NCI-H1436 treated with DMSO at 0.1 percent for 48 hours (cell line): ENCODE results near the gene CISD3.

Experiments
- DNase-seq: peaks from one replicate; lab custom pipeline; 2025; lab: John Stamatoyannopoulos, UW

The CISD3 gene

GRCh38 chr17:38745545-38745944, 15.4 kb downstream of the CISD3 start:
- peak; percentile 68 for DNase-seq

GRCh38 chr17:38746004-38746848, 16.1 kb downstream of the CISD3 start:
- no peak for DNase-seq

- DNase-seq, result no peak
These were observed 16.8 kb downstream of the CISD3 start for GRCh38 chr17:38746849-38747462.

GRCh38 chr17:38747463-38748148, 17.5 kb downstream of the CISD3 start:
- no peak for DNase-seq

GRCh38 chr17:38748149-38748891, 18.2 kb downstream of the CISD3 start, which contains the start of gene PCGF2:
Gene PCGF2, minus strand, starts transcription at chr17:38748336. Its CDS starts 7,934 bp downstream, at chr17:38740402.
- peak; percentile 77 for DNase-seq

GRCh38 chr17:38748892-38749222, 18.7 kb downstream of the CISD3 start:
- DNase-seq, result no peak

GRCh38 chr17:38749223-38750043, 19.3 kb downstream of the CISD3 start:
- DNase-seq, result no peak

GRCh38 chr17:38750044-38750311, 19.8 kb downstream of the CISD3 start:
- no peak for DNase-seq

GRCh38 chr17:38750312-38751121, 20.4 kb downstream of the CISD3 start:
- DNase-seq, result peak; percentile 61

- no peak for DNase-seq
These were observed 21.1 kb downstream of the CISD3 start for GRCh38 chr17:38751144-38751807.

- no peak for DNase-seq
These were observed 21.7 kb downstream of the CISD3 start for GRCh38 chr17:38751808-38752307.

GRCh38 chr17:38752308-38753070, 22.3 kb downstream of the CISD3 start, which contains the start of gene PSMB3:
Gene PSMB3, plus strand, starts transcription at chr17:38752741. Its CDS starts 86 bp downstream, at chr17:38752827.
- peak; percentile 99 for DNase-seq

- DNase-seq, result no peak
These were observed 22.9 kb downstream of the CISD3 start for GRCh38 chr17:38753071-38753506.

- no peak for DNase-seq
These were observed 31.5 kb downstream of the CISD3 start for GRCh38 chr17:38761612-38762011.

GRCh38 chr17:38762231-38762630, 32.1 kb downstream of the CISD3 start:
- DNase-seq, result no peak

- DNase-seq, result no peak
These were observed 36.2 kb downstream of the CISD3 start for GRCh38 chr17:38766341-38766740.

GRCh38 chr17:38768417-38768816, 38.3 kb downstream of the CISD3 start:
- no peak for DNase-seq

GRCh38 chr17:38773258-38773657, 43.1 kb downstream of the CISD3 start:
- no peak for DNase-seq

- DNase-seq, result no peak
These were observed 47.6 kb downstream of the CISD3 start for GRCh38 chr17:38777641-38778250.
